HTERT RPE-1 (cell line): ENCODE data around the gene NFIB.

Source experiments
- in situ Hi-C: fragments of 300-500 bp; cut with MboI; formaldehyde crosslinking; loops from 4 replicates; pipeline ENCODE4 v1.14.3; 2020; ENCODE audit warnings: low sequenced_read_pairs

Gene NFIB

DNA sequence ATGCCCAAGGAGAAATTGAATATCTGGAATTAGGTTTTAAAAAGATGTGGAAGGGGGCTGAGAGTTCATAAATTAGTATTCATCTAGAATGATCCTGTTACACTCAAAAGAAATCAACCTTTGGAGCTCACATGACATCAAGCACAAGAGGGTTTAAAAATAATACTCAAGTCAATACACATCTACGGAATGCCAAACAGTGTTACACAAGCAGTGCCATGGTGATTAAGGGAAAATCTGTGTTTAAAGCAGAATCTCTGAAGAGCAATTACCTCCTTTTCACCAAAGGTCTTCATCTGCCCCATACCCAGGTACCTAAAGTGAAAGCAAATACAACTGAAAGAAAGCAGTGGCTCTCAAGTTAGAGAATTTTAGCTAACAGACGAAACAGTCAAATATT is 261.6 kb downstream of the NFIB start:
- in situ Hi-C loops = no loop called here

DNA sequence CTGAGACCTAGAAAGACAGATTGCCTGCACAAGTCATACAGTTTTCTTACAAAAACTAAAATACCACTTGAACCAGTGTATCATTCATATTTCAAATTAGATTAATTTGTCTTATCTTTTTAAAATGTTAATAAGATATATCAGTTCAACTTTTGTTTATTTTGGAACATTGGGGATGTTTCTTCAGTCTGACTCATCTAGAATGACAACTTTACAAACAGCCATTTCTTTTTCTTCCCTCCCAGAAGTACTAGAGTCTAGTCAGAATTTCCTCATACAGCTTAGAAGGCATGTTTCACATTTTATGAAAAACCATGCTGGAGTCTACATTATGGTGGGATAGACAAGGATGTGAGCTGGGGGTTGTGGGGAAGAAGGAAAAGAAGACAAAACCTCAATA is 262.5 kb downstream of the NFIB start:
- in situ Hi-C loops = no loop called here

DNA sequence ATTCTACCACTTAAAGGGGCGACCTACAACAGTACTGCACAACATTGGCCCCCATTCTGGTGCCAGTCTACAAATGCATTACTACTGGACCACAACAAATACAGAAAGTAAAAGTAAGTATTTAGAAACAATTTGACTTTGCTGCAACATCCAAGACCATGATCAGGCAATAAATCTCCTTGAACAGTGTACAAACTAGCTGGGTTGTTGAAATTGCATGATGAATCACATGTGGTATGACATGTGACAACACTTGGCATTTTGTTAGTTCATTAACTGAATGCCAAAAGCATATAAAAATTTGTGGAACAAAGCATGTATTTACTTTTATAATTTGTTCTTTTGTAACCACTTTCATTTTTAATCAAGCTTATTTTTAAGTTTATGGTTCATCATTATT is 270.5 kb downstream of the NFIB start:
- in situ Hi-C loops = no loop called here

DNA sequence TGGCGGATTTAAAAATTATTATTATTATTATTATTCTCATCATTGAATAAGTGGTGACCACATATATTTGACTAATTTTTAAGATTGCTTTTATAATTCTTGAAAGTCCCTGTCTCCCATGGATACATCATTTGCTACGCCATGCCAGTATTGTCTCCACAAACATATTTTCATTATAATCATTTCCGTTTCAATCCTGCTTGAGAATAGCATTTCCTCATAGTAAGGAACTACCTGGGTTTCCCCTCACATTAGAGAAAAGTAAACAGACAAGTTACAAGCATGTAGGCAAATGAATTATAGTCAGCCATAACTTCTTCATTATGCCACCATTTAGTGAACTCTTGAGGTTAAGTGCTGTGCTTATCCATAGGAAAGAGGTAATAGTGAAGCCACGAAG is 276.6 kb downstream of the NFIB start:
- in situ Hi-C loops = no loop called here

DNA sequence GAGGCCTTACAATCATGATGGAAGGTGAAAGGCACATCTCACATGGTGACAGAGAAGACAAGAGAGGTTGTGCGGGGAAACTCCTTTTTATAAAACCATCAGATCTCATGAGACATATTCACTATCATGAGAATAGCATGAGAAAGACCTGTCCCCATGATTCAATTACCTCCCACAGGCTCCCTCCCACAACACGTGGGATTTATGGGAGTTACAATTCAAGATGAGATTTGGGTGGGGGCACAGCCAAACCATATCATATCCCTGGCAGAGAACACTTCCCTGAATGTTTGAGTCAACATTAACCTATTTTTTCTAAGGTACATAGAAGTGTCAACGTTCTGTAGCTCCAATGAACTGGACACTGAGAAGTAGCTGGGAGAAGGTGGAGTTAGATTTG is 280.9 kb downstream of the NFIB start:
- in situ Hi-C loops = no loop called here
